Liver (tissue), 9 donors: ENCODE measurements around the gene MYOM1. TPM values are rescaled to one million over a fixed set of nuclear protein-coding genes. Genes with fewer than 3 reads are reported as not detected.

Source experiments
- DNase-seq: peaks from one replicate; pipeline ENCODE4 v3.0.0-alpha.2; 2017; ENCODE audit warnings: low spot score
- H3K27ac ChIP-seq, 2 donors: one replicate each; pipeline ENCODE4 v1.7.0; 2013; ENCODE audit warnings: inconsistent platforms in 2 of 2, low read length in 2 of 2, control low read depth in 1 of 2, low read depth in 1 of 2, mild to moderate bottlenecking in 1 of 2
- H3K27me3 ChIP-seq, 4 donors: one replicate each; pipeline versions ENCODE4 v1.6.1 to v1.7.0; 2013; ENCODE audit warnings: low read length in 3 of 4, inconsistent platforms in 1 of 4, mild to moderate bottlenecking in 1 of 4, moderate library complexity in 1 of 4; ENCODE audit not compliant: control insufficient read depth in 4 of 4, insufficient read depth in 4 of 4
- H3K36me3 ChIP-seq, 4 donors: one replicate each; pipeline versions ENCODE4 v1.6.1 to v1.7.0; 2013; ENCODE audit warnings: low read length in 3 of 4, mild to moderate bottlenecking in 3 of 4, low read depth in 1 of 4, moderate library complexity in 1 of 4; ENCODE audit not compliant: control insufficient read depth in 4 of 4, insufficient read depth in 3 of 4
- H3K4me1 ChIP-seq, 4 donors: one replicate each; pipeline versions ENCODE4 v1.6.1 to v1.7.0; 2013; ENCODE audit warnings: low read length in 3 of 4, mild to moderate bottlenecking in 3 of 4, moderate library complexity in 1 of 4; ENCODE audit not compliant: control insufficient read depth in 4 of 4, insufficient read depth in 4 of 4
- H3K4me3 ChIP-seq, 3 donors: one replicate each; pipeline versions ENCODE4 v1.6.1 to v1.7.0; 2013; ENCODE audit warnings: low read length in 3 of 3, control low read depth in 1 of 3, low read depth in 1 of 3, mild to moderate bottlenecking in 1 of 3
- H3K9ac ChIP-seq, 2 donors: one replicate each; pipeline ENCODE4 v1.7.0; 2013; ENCODE audit warnings: low read length in 2 of 2, mild to moderate bottlenecking in 2 of 2, moderate library complexity in 2 of 2, control low read depth in 1 of 2, low read depth in 1 of 2
- H3K9me3 ChIP-seq, 4 donors: one replicate each; pipeline versions ENCODE4 v1.6.1 to v1.7.0; 2013; ENCODE audit warnings: low read length in 3 of 4; ENCODE audit not compliant: control insufficient read depth in 4 of 4
- ATF3 ChIP-seq: IDR thresholded peaks from 2 replicates; pipeline ENCODE4 v1.6.1; 2016; ENCODE audit warnings: antibody characterized with exemption
- CTCF ChIP-seq: fragments of 150-350 bp; IDR thresholded peaks from 2 replicates; pipeline ENCODE4 v1.5.1; 2017; ENCODE audit warnings: improper control_type of control experiment, low read depth, low read length; ENCODE audit not compliant: missing input control
- EGR1 ChIP-seq, 2 donors: IDR thresholded peaks; 2 replicates each; pipeline ENCODE4 v1.6.1; 2016 to 2018; ENCODE audit warnings: antibody characterized with exemption in 2 of 2, low read depth in 2 of 2
- FOXA2 ChIP-seq: IDR thresholded peaks from 2 replicates; pipeline ENCODE4 v1.6.1; 2016; ENCODE audit warnings: antibody characterized with exemption
- GABPA ChIP-seq, 2 donors: IDR thresholded peaks in 1 of 2; conservative IDR thresholded peaks in 1 of 2; 2 replicates each; pipeline ENCODE4 v1.6.1; 2016; ENCODE audit warnings: antibody characterized with exemption in 2 of 2, mild to moderate bottlenecking in 1 of 2, moderate library complexity in 1 of 2
- HNF4A ChIP-seq, 2 donors: conservative IDR thresholded peaks; 2 replicates each; pipeline ENCODE4 v1.6.1; 2016; ENCODE audit warnings: antibody characterized with exemption in 2 of 2, mild to moderate bottlenecking in 2 of 2
- HNF4G ChIP-seq: IDR thresholded peaks from 2 replicates; pipeline ENCODE4 v1.6.1; 2016; ENCODE audit warnings: antibody characterized with exemption
- JUND ChIP-seq, 2 donors: IDR thresholded peaks; 2 replicates each; pipeline ENCODE4 v1.6.1; 2016; ENCODE audit warnings: antibody characterized with exemption in 2 of 2
- MAX ChIP-seq: IDR thresholded peaks from 2 replicates; pipeline ENCODE4 v1.6.1; 2016; ENCODE audit warnings: antibody characterized with exemption
- NR2F2 ChIP-seq: IDR thresholded peaks from 2 replicates; pipeline ENCODE4 v1.6.1; 2016; ENCODE audit warnings: antibody characterized with exemption
- RAD21 ChIP-seq, 2 donors: IDR thresholded peaks; 2 replicates each; pipeline ENCODE4 v1.6.1; 2016; ENCODE audit warnings: antibody characterized with exemption in 2 of 2, mild to moderate bottlenecking in 2 of 2
- REST ChIP-seq: IDR thresholded peaks from 2 replicates; pipeline ENCODE4 v1.6.1; 2016; ENCODE audit warnings: antibody characterized with exemption, mild to moderate bottlenecking
- RXRA ChIP-seq, 2 donors: IDR thresholded peaks; 2 replicates each; pipeline ENCODE4 v1.6.1; 2017 to 2018; ENCODE audit warnings: antibody characterized with exemption in 2 of 2, mild to moderate bottlenecking in 1 of 2
- SP1 ChIP-seq: IDR thresholded peaks from 2 replicates; pipeline ENCODE4 v1.6.1; 2018; ENCODE audit warnings: antibody characterized with exemption, mild to moderate bottlenecking
- TAF1 ChIP-seq: conservative IDR thresholded peaks from 2 replicates; pipeline ENCODE4 v1.6.1; 2016; ENCODE audit warnings: antibody characterized with exemption, mild to moderate bottlenecking
- YY1 ChIP-seq: IDR thresholded peaks from 2 replicates; pipeline ENCODE4 v1.6.1; 2016; ENCODE audit warnings: antibody characterized with exemption, mild to moderate bottlenecking
- WGBS: extraction: QIAGEN DNeasy Blood & Tissue Kit; methylation state at CpG from one replicate; pipeline ENCODE4 v1.1.7; 2013; 5-methylcytosine and 5-hydroxymethylcytosine counted together
- polyA plus RNA-seq, 2 donors: library from polyadenylated mRNA; stranded (reverse) in 1 of 2; unstranded in 1 of 2; fragments of 200-250 nt in 1 of 2; fragments of >200 nt in 1 of 2; fragmentation: Nextera tagmentation in 1 of 2; extraction: Ambion mirVana in 1 of 2; gene quantifications; one replicate each; pipeline versions ENCODE4 v1.2.1 to v1.2.3, GENCODE V29; 2013 to 2015
- total RNA-seq, 2 donors: library from RNA; depleted of rRNA; stranded (reverse); fragments of >200 nt; gene quantifications; one replicate each; pipeline ENCODE4 v1.2.3, GENCODE V29; 2014
- donor health status: healthy.
- donor health status: healthy.
- donor health status: healthy.
- donor health status: healthy.
- donor health status: healthy.

The MYOM1 gene
- total and polyA plus RNA-seq, 4 donors, result 10.1 to 48.4 (median 21.3) TPM

- no peaks in the 10 kb centered on the region for H3K9me3 ChIP-seq
- TF ChIP-seq EGR1 (IDR thresholded peaks at IDR 0.05; ENCODE audit: low read depth in 2 of 2), result no peak
- no peak for TF ChIP-seq YY1
- TF ChIP-seq TAF1, result no peak
- no peak for TF ChIP-seq HNF4A (conservative IDR thresholded peaks at IDR 0.05)
- TF ChIP-seq MAX, result no peak
- TF ChIP-seq SP1, result no peak
- H3K36me3 ChIP-seq, result no peaks in the 10 kb centered on the region
- WGBS, result 86% methylated on average over 4 of the region's 4 CpGs
- H3K4me1 ChIP-seq, result peaks cover 0 to 14% (median 3%) of the 10 kb centered on the region in 4 donors
- H3K9ac ChIP-seq, result no peak overlapping the region
- H3K4me3 ChIP-seq, result no peak overlapping the region
- no peaks in the 10 kb centered on the region for H3K27me3 ChIP-seq
- no peak overlapping the region for H3K27ac ChIP-seq
- DNase-seq, result no peak
Observed at GRCh38 chr18:3055186-3055728, 164.5 kb downstream of the MYOM1 start.

- Histone ChIP-seq H3K4me3 (no peak overlapping the region), H3K9ac (no peak overlapping the region), H3K36me3 (no peaks in the 10 kb centered on the region), H3K9me3 (no peaks in the 10 kb centered on the region), H3K4me1 (peaks cover 0 to 14% (median 3%) of the 10 kb centered on the region in 4 donors), H3K27me3 (no peaks in the 10 kb centered on the region), H3K27ac (no peak overlapping the region)
- DNase-seq, result no peak
- WGBS, result 93% methylated on average over 3 of the region's 3 CpGs
- TF ChIP-seq TAF1, result no peak
- TF ChIP-seq FOXA2, result no peak
- TF ChIP-seq REST, result no peak
Observed at GRCh38 chr18:3054780-3055179, 165.0 kb downstream of the MYOM1 start.

- no peaks in the 10 kb centered on the region for H3K36me3 ChIP-seq
- 99% methylated on average over 6 of the region's 6 CpGs for WGBS
- H3K9me3 ChIP-seq, result no peaks in the 10 kb centered on the region
- peaks cover 0 to 14% (median 3%) of the 10 kb centered on the region in 4 donors for H3K4me1 ChIP-seq
- no peaks in the 10 kb centered on the region for H3K27me3 ChIP-seq
- H3K27ac ChIP-seq, result no peak overlapping the region
- no peak overlapping the region for H3K4me3 ChIP-seq
- DNase-seq, result no peak
- no peak overlapping the region for H3K9ac ChIP-seq
- no peak for TF ChIP-seq GABPA (IDR thresholded peaks at IDR 0.05 in 1 of 2, conservative IDR thresholded peaks at IDR 0.05 in 1 of 2)
- no peak for TF ChIP-seq MAX
- TF ChIP-seq HNF4A (conservative IDR thresholded peaks at IDR 0.05), result no peak
- TF ChIP-seq RAD21 (IDR thresholded peaks at IDR 0.05), result no peak
- TF ChIP-seq RXRA (IDR thresholded peaks at IDR 0.05), result no peak
- no peak for TF ChIP-seq CTCF
- no peak for TF ChIP-seq FOXA2
- no peak for TF ChIP-seq NR2F2
- no peak for TF ChIP-seq HNF4G
- no peak for TF ChIP-seq ATF3
- TF ChIP-seq JUND (IDR thresholded peaks at IDR 0.05), result no peak
- TF ChIP-seq TAF1, result no peak
- TF ChIP-seq EGR1 (IDR thresholded peaks at IDR 0.05; ENCODE audit: low read depth in 2 of 2), result no peak
- no peak for TF ChIP-seq REST
- TF ChIP-seq SP1, result no peak
Observed at GRCh38 chr18:3054214-3054613, 165.6 kb downstream of the MYOM1 start.
